OCI-LY3 (cell line): ENCODE measurements around the gene UBA6.
A peak's percentile ranks its signal among the peaks of the same experiment; 100 is the strongest.

Source experiments
- H2AFZ ChIP-seq: fragments of 200-600, 300-600 bp; shearing (Covaris generic); 2 replicates; pipeline ENCODE4 v1.6.0; 2014; ENCODE audit warnings: antibody characterized with exemption, low read depth, low read length
- H3K27ac ChIP-seq: fragments of 200-600, 300-600 bp; sonication (generic); 2 replicates; pipeline ENCODE4 v1.5.1; 2014; ENCODE audit warnings: mild to moderate bottlenecking, low read length, moderate library complexity, mixed read lengths
- H3K27me3 ChIP-seq: fragments of 200-600, 300-600 bp; sonication (generic); 2 replicates; pipeline ENCODE4 v1.6.1; 2014; ENCODE audit warnings: low read depth, low read length, mixed read lengths
- H3K36me3 ChIP-seq: fragments of 200-600, 300-600 bp; sonication (generic); replicated peaks from 2 replicates; pipeline ENCODE3; 2014; ENCODE audit warnings: low read depth, low read length, mixed read lengths
- H3K4me1 ChIP-seq: fragments of 300-600, 200-600 bp; sonication (generic); 2 replicates; pipeline ENCODE4 v1.6.1; 2014; ENCODE audit warnings: low read length, mixed read lengths
- H3K4me2 ChIP-seq: fragments of 200-600, 300-600 bp; sonication (generic); 2 replicates; pipeline ENCODE4 v1.6.1; 2014; ENCODE audit warnings: low read length, mixed read lengths
- H3K4me3 ChIP-seq: fragments of 300-600, 200-600 bp; sonication (generic); 2 replicates; pipeline ENCODE4 v1.5.1; 2014; ENCODE audit warnings: antibody characterized with exemption, mild to moderate bottlenecking, low read length, moderate library complexity
- H3K79me2 ChIP-seq: fragments of 300-600, 200-600 bp; shearing (Covaris generic); 2 replicates; pipeline ENCODE4 v1.6.1; 2014; ENCODE audit warnings: mild to moderate bottlenecking, low read length, mixed read lengths
- H3K9ac ChIP-seq: fragments of 300-600, 200-600 bp; shearing (Covaris generic); 2 replicates; pipeline ENCODE4 v1.6.0; 2014; ENCODE audit warnings: mild to moderate bottlenecking, low read length, moderate library complexity
- H3K9me3 ChIP-seq: fragments of 200-600, 300-600 bp; shearing (Covaris generic); 2 replicates; pipeline ENCODE4 v1.6.1; 2014; ENCODE audit warnings: low read length, mixed read lengths; ENCODE audit not compliant: insufficient read depth
- H4K20me1 ChIP-seq: fragments of 200-600, 300-600 bp; sonication (generic); 2 replicates; pipeline ENCODE4 v1.6.1; 2016; ENCODE audit warnings: low read length, mixed read lengths; ENCODE audit not compliant: insufficient read depth
- EZH2phosphoT487 ChIP-seq: fragments of 200-600 bp; shearing (Covaris generic); IDR thresholded peaks from 2 replicates; pipeline ENCODE4 v1.6.1; 2018; ENCODE audit warnings: antibody characterized with exemption, mixed run types, low read depth
- TF ChIP-seq, protein P1 (sequence below): fragments of 200-600, 300-600 bp; sonication (generic); IDR thresholded peaks from 2 replicates; pipeline ENCODE4 v1.5.1; 2014; ENCODE audit warnings: antibody characterized with exemption, low read length, low read depth

UBA6 gene

GRCh38 chr4:67581913-67582312 is 119.0 kb downstream of the UBA6 start:
- Histone ChIP-seq H3K9ac (no peak overlapping the region), H3K4me3 (no peak overlapping the region), H3K27ac (no peak overlapping the region), H2AFZ (no peak overlapping the region), H3K27me3 (no peaks in the 10 kb centered on the region), H3K79me2 (no peaks in the 10 kb centered on the region), H3K36me3 (no peaks in the 10 kb centered on the region), H3K4me2 (no peak overlapping the region), H4K20me1 (no peaks in the 10 kb centered on the region), H3K4me1 (peaks cover 2% of the 10 kb centered on the region; the same call in 1 of the 2 replicates), H3K9me3 (no peaks in the 10 kb centered on the region)
- TF ChIP-seq, protein P1, sequence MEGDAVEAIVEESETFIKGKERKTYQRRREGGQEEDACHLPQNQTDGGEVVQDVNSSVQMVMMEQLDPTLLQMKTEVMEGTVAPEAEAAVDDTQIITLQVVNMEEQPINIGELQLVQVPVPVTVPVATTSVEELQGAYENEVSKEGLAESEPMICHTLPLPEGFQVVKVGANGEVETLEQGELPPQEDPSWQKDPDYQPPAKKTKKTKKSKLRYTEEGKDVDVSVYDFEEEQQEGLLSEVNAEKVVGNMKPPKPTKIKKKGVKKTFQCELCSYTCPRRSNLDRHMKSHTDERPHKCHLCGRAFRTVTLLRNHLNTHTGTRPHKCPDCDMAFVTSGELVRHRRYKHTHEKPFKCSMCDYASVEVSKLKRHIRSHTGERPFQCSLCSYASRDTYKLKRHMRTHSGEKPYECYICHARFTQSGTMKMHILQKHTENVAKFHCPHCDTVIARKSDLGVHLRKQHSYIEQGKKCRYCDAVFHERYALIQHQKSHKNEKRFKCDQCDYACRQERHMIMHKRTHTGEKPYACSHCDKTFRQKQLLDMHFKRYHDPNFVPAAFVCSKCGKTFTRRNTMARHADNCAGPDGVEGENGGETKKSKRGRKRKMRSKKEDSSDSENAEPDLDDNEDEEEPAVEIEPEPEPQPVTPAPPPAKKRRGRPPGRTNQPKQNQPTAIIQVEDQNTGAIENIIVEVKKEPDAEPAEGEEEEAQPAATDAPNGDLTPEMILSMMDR = no peak
- TF ChIP-seq EZH2phosphoT487 = no peak

GRCh38 chr4:67581208-67581857 is 119.6 kb downstream of the UBA6 start:
- Histone ChIP-seq H3K9me3 (no peaks in the 10 kb centered on the region), H4K20me1 (no peaks in the 10 kb centered on the region), H3K79me2 (no peaks in the 10 kb centered on the region), H3K27me3 (no peaks in the 10 kb centered on the region), H3K36me3 (no peaks in the 10 kb centered on the region), H3K4me1 (peaks cover 8% of the 10 kb centered on the region), H3K4me2 (no peak overlapping the region), H2AFZ (no peak overlapping the region), H3K4me3 (no peak overlapping the region), H3K27ac (no peak overlapping the region), H3K9ac (no peak overlapping the region)
- TF ChIP-seq, protein P1 = no peak
- no peak for TF ChIP-seq EZH2phosphoT487

- Histone ChIP-seq H3K79me2 (no peaks in the 10 kb centered on the region), H3K36me3 (no peaks in the 10 kb centered on the region), H3K4me3 (no peak overlapping the region), H2AFZ (no peak overlapping the region), H3K27ac (no peak overlapping the region), H3K27me3 (no peaks in the 10 kb centered on the region), H4K20me1 (no peaks in the 10 kb centered on the region), H3K9me3 (no peaks in the 10 kb centered on the region), H3K9ac (no peak overlapping the region), H3K4me1 (peaks cover 16% of the 10 kb centered on the region), H3K4me2 (no peak overlapping the region)
- TF ChIP-seq EZH2phosphoT487 = no peak
- TF ChIP-seq, protein P1 = no peak
Measured at GRCh38 chr4:67580577-67580976, 120.4 kb downstream of the UBA6 start.

DNA sequence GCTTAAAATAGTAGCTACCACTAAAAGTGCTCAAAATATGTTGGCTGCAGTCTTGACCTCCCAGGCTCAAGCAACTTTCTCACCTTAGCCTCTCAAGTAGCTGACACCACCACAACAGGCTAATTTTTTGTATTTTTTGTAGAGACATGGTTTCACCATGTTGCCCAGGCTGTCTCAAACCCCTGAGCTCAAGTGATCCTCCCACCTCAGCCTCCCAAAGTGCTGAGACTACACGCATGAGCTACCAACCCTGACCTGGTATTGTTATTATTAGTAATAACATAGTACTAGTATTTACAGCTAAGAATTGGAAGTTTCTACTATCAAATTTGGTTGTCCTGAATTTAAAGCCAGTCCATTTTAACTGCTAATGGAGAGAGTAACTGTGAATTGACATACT is 124.4 kb downstream of the UBA6 start:
- TF ChIP-seq, protein P1 = no peak
- TF ChIP-seq EZH2phosphoT487 = no peak
- Histone ChIP-seq H3K27me3 (no peaks in the 10 kb centered on the region), H3K9ac (no peak overlapping the region), H3K36me3 (no peaks in the 10 kb centered on the region), H3K9me3 (no peaks in the 10 kb centered on the region), H3K27ac (peak overlapping the region; percentile 75; the same call in 1 of the 2 replicates), H3K4me3 (peak overlapping the region; percentile 74; the same call in 1 of the 2 replicates), H2AFZ (peak overlapping the region; percentile 98), H3K79me2 (no peaks in the 10 kb centered on the region), H3K4me1 (peaks cover 26% of the 10 kb centered on the region), H3K4me2 (peak overlapping the region; percentile 85), H4K20me1 (no peaks in the 10 kb centered on the region)
